ENCODE results near the gene LHFPL2.

LHFPL2 gene

GRCh38 chr5:78519198-78519941 is 129.2 kb downstream of the LHFPL2 start:
- no peak for DNase-seq (ENCODE audit: low spot score)

- no peak for DNase-seq (ENCODE audit: low spot score)
Measured at GRCh38 chr5:78518365-78519197, 130.0 kb downstream of the LHFPL2 start.

GRCh38 chr5:78515670-78516069 is 132.9 kb downstream of the LHFPL2 start:
- no peak for DNase-seq (ENCODE audit: low spot score)

- no peak for DNase-seq (ENCODE audit: low spot score)
Measured at GRCh38 chr5:78514427-78515330, 133.9 kb downstream of the LHFPL2 start.

GRCh38 chr5:78513441-78513840 is 135.1 kb downstream of the LHFPL2 start:
- DNase-seq (ENCODE audit: low spot score), result no peak

- DNase-seq (ENCODE audit: low spot score), result no peak
Measured at GRCh38 chr5:78512435-78512834, 136.1 kb downstream of the LHFPL2 start.

- no peak for DNase-seq (ENCODE audit: low spot score)
Measured at GRCh38 chr5:78511121-78511906, 137.3 kb downstream of the LHFPL2 start.

- peak; percentile 44 for DNase-seq (ENCODE audit: low spot score)
Measured at GRCh38 chr5:78509884-78510769, 138.4 kb downstream of the LHFPL2 start.

GRCh38 chr5:78509145-78509865 is 139.3 kb downstream of the LHFPL2 start:
- no peak for DNase-seq (ENCODE audit: low spot score)

GRCh38 chr5:78508186-78508765 is 140.3 kb downstream of the LHFPL2 start:
- no peak for DNase-seq (ENCODE audit: low spot score)

GRCh38 chr5:78507531-78507930 is 141.0 kb downstream of the LHFPL2 start:
- no peak for DNase-seq (ENCODE audit: low spot score)

GRCh38 chr5:78506261-78507024 is 142.1 kb downstream of the LHFPL2 start:
- no peak for DNase-seq (ENCODE audit: low spot score)

GRCh38 chr5:78505860-78506259 is 142.7 kb downstream of the LHFPL2 start:
- DNase-seq (ENCODE audit: low spot score), result no peak

- DNase-seq (ENCODE audit: low spot score), result no peak
Measured at GRCh38 chr5:78504704-78505677, 143.6 kb downstream of the LHFPL2 start.

GRCh38 chr5:78503958-78504653 is 144.5 kb downstream of the LHFPL2 start:
- DNase-seq (ENCODE audit: low spot score), result no peak

- DNase-seq (ENCODE audit: low spot score), result no peak
Measured at GRCh38 chr5:78501411-78502352, 146.9 kb downstream of the LHFPL2 start.
